SIG-M5 treated with dmso at 0.1 percent for 504 hours (cell line): ENCODE measurements around the gene DAGLB.
"Not testable (repeated sequence)": the region's sequence is repeated elsewhere in the genome, so short reads cannot be mapped to it uniquely, and the experiment has no call there.

Experiments
- DNase-seq: peaks from one replicate; lab custom pipeline; 2025; ENCODE audit not compliant: unreplicated experiment; lab: John Stamatoyannopoulos, UW

Gene DAGLB

GRCh38 chr7:6378556-6378955, 69.2 kb downstream of the DAGLB start:
- DNase-seq, result not testable (repeated sequence)

DNA sequence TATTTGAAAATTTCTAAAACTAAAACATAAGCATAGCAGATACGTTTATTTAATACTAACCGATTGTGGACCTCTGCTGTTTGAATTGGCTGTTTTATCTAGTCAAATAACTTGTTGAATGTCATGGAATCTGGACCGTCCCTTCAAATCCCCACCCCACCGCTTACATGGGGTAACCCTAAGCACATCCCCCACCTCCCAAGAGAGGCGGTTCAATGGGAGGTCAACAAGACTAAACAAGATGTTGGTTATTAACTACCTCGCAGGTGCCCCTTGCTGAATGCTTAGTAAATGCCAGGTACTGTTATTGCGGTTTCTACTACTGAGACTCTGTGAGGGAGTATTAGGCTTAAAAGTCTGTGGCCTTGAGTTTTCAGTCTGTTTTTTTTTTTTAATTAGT, 70.9 kb downstream of the DAGLB start:
- DNase-seq, result no peak

DNA sequence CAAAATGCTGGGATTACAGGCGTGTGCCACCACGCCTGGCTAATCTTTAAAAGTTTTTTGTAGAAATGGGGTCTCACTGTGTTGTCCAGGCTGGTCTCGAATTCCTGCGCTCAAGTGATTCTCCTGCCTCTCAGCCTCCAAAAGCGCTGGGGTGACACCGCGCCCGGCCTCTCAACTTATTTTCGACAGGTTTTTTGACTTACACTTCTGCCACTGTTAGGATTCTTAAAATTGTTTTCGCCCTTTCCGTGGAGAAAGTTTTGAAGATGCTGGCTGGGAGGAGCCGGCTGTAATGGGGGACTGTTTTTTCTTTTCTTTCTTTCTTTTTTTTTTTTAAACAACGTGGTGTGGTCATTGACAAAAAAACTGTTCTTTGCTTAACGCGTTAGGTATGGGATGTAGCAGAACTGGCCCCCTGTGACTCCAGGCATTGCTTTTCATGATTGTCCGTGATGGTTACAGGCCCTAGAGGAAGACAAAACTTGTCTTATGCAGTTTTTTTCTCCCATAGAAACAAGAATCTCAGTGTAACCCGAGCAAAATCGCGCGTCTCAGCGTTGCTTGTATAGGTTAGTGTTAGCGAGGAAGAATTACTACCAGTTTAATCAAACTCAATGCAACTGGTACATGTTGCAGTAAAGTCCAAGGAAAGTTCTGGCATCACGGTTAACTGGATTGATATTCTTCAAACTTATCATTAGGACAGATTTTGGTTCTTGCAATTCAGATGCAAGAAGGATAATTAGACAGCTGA, 72.2 kb downstream of the DAGLB start:
- DNase-seq, result peak; percentile 49

DNA sequence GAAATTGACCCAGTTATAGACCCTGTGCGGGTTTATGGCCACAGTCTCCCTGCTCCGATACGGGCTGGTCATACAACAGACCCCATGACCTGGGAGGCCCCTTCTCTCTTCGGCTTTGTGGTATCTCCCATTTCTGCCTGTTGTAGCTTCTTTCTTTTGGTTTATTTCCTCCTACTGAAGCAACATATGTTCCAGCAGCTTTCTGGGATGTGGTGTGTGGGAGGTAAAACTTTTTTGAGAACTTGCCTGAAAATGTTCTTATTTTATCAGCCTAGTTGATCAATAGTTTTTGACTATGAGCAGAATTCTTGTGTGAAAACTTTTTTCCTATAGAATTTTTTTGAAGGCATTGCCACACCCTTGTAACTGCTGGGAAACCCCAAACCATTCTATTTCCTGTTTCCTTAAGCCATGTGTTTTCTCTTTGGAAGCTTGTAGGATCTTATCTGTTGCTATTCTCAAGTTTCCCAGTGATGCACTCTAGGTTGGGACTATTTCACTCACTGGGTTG, 80.0 kb downstream of the DAGLB start:
- peak; percentile 56 for DNase-seq

GRCh38 chr7:6365451-6365850, 82.3 kb downstream of the DAGLB start:
- DNase-seq, result no peak

GRCh38 chr7:6360841-6361240, 86.9 kb downstream of the DAGLB start:
- peak; percentile 62 for DNase-seq

DNA sequence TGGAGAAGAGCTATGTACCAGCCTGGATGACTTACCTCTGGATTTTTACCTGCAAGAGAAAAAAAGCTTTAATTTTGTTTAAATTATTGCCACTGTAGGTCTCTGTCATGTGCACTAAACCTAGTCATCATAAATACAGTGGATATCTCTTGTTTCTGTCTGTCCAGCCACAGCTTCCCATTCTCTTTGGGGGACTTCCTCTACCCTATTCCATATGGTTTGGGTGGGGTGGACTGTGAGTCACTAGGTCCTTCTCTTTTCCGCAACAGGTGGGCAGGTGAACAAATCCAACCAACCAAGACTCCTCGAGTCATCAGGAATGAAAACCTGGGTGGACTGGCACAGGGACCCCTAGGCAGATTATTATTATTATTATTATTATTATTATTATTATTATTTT, 88.0 kb downstream of the DAGLB start:
- DNase-seq, result peak; percentile 16
